Adrenal gland (tissue), 5 donors: ENCODE data around the gene OR6T1.

Experiments used
- CTCF ChIP-seq, 6 experiments: fragments of 450-650 bp in 4 of 6; fragments of 200-600 bp in 2 of 6; sonication (generic) in 1 of 6; IDR thresholded peaks; 1 replicate in 5 of 6; 2 replicates in 1 of 6; pipeline versions ENCODE4 v1.5.1 to v1.8.0; 2016 to 2021; ENCODE audit warnings: antibody characterized with exemption in 6 of 6, mild to moderate bottlenecking in 2 of 6, moderate library complexity in 1 of 6
- POLR2A ChIP-seq, 2 donors: fragments of 450-650 bp; IDR thresholded peaks; one replicate each; pipeline ENCODE4 v1.6.1; 2017; ENCODE audit warnings: antibody characterized with exemption in 2 of 2, mild to moderate bottlenecking in 2 of 2, moderate library complexity in 1 of 2
- donor health status: DM: no; HTN: no; CAD: no.

- TF ChIP-seq CTCF (IDR thresholded peaks at IDR 0.05), result no peak
- TF ChIP-seq POLR2A (IDR thresholded peaks at IDR 0.05), result no peak
These were observed 43.8 kb downstream of the OR6T1 start for GRCh38 chr11:123899792-123900191.
